Measurements from ENCODE around the gene RNF215.

RNF215 gene

DNA sequence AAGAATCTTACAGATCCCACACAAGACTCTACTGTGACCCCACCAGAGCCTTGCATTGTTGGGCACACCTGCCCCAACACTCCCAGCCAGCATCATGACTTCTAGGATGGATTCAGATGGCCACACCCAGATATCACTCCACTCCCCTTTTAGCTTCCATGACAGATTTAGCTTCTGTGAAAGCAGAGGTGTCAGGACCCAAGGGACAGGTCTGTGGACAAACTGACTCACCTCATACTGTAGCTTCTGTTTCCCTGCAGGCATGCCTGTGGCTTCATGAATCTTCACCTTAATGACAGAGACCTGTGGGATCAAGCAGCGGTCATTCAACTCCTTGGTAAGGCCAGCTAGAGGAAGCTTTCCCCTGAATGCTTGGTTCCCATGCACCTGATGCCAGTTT lies 52.0 kb downstream of the RNF215 start:
- H3K4me3 ChIP-seq (ENCODE audit: low read length): no peak overlapping the region
- no peak for DNase-seq (ENCODE audit: low read depth)
- TF ChIP-seq, protein P1, sequence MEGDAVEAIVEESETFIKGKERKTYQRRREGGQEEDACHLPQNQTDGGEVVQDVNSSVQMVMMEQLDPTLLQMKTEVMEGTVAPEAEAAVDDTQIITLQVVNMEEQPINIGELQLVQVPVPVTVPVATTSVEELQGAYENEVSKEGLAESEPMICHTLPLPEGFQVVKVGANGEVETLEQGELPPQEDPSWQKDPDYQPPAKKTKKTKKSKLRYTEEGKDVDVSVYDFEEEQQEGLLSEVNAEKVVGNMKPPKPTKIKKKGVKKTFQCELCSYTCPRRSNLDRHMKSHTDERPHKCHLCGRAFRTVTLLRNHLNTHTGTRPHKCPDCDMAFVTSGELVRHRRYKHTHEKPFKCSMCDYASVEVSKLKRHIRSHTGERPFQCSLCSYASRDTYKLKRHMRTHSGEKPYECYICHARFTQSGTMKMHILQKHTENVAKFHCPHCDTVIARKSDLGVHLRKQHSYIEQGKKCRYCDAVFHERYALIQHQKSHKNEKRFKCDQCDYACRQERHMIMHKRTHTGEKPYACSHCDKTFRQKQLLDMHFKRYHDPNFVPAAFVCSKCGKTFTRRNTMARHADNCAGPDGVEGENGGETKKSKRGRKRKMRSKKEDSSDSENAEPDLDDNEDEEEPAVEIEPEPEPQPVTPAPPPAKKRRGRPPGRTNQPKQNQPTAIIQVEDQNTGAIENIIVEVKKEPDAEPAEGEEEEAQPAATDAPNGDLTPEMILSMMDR (conservative IDR thresholded peaks at IDR 0.05; ENCODE audit: low read length): no peak

DNA sequence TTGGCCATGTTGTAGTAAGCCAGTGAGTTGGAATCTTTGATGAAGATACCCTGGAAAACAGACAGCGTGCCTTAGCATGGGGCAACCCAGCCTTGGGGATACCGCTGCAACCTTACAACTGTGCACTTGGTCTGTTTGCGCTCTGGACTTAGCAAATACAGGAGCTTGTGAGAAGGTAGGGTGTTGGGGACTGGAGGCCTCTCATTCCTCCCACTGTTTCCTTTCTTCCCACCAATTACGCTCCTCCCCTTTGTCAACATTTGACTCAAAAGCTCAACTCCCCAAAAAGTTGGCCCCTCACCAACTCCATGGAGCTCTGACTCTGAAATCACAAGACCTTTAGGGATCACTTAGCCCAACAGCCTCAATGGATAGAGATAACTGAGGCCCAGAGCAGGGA lies 52.6 kb downstream of the RNF215 start:
- DNase-seq (ENCODE audit: low read depth): no peak
- TF ChIP-seq, protein P1 (conservative IDR thresholded peaks at IDR 0.05; ENCODE audit: low read length): no peak
- no peak overlapping the region for H3K4me3 ChIP-seq (ENCODE audit: low read length)

DNA sequence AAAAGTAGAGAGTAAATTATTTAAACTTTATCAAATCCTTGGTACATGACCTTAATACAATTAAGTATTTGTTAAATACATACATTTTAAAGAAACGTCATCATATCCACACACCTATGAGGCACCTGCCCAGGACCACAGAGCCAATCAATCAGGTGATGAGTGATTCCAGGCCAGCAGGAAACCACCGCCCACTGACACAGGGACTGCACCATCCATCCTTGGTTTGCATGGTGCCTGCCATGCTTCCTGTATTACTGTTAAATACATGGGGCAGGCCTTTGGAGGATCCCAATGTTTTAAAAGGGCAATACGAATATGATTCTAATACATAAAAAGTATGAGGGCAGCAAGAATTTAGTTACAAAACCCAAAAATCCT lies 53.5 kb downstream of the RNF215 start:
- H3K4me3 ChIP-seq (ENCODE audit: low read length): no peak overlapping the region
- TF ChIP-seq, protein P1 (conservative IDR thresholded peaks at IDR 0.05; ENCODE audit: low read length): no peak
- DNase-seq (ENCODE audit: low read depth): no peak

DNA sequence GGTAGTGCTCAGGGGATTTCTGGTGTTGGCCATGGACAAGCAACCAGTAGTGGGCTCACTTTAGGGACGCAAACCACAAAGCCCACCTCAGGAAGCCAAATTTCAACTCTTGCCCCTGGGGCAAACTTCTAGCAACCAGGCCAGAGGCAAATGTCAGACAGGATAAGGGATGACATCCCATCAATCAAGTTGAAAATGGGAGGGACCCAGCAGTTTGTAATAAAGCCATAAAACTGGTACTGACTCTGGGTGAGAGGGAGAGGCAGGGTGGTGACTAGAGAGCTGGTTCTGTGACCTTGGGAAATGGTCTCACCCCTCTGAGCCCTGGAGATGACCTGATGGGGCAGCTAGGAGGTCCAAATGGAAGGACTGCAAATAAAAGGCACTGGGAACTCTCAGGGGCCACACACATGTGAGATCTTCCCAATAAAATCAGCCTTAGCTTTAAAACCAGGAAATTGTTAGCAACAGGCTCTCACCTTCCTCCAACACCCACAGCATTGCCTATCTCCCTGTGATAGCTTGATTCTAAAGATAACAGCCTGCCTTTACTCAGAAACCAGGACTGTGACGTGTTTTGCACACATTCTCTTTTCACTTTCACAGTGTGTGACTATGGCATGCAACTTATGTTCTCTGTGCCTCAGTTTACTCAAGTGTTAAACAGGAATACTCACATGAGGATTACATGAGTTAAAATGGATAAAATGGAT lies 54.1 kb downstream of the RNF215 start:
- TF ChIP-seq, protein P1 (conservative IDR thresholded peaks at IDR 0.05; ENCODE audit: low read length): no peak
- no peak for DNase-seq (ENCODE audit: low read depth)
- no peak overlapping the region for H3K4me3 ChIP-seq (ENCODE audit: low read length)

DNA sequence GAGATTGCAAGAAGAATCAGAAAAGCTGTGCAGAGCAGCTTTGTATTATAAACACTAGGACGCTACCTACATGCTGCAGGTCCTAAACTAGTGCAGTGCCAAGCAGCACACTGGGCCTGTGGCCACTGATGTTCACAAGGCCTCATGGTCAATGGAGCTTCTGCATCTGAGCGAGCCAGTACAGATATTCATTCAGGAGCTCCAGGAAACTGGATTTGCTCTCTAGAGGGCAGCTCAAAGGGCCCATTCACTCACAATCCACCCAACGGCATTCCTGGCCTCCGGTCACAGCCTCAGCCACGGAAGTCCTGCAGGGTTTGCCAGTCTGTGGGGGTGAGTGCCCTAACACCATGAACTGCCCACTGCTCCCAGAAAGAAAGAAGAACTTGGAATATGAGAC lies 54.7 kb downstream of the RNF215 start:
- DNase-seq (ENCODE audit: low read depth): no peak
- TF ChIP-seq, protein P1 (conservative IDR thresholded peaks at IDR 0.05; ENCODE audit: low read length): no peak
- no peak overlapping the region for H3K4me3 ChIP-seq (ENCODE audit: low read length)
